K562 (cell line): ENCODE measurements around the gene SNTG2. TPM values are rescaled to one million over a fixed set of nuclear protein-coding genes. Genes with fewer than 3 reads are reported as not detected.

Source experiments
- ATAC-seq: fragments of 200-7000 bp; cut with Tn5 transposase; 3 replicates; pipeline ENCODE4 v1.9.1; 2020; ENCODE audit warnings: moderate library complexity
- BruUV-seq: library from RNA; stranded (reverse); fragments of 400-500 nt; replicated peaks from 2 replicates; lab custom pipeline; 2021; lab: Mats Ljungman, UMichigan
- CTCF ChIA-PET: fragments of 300-600 bp; formaldehyde crosslinking; extraction: SDS; loops from one replicate; lab custom pipeline; 2021; ENCODE audit warnings: low intra/inter-chr PET ratio; lab: Yijun Ruan, JAX
- POLR2A ChIA-PET: fragments of 300-600, 350-650 bp; sonication (Branson Sonifier 250); formaldehyde crosslinking; extraction: SDS; loops from one replicate; lab custom pipeline; 2021; ENCODE audit warnings: antibody characterized with exemption, inconsistent platforms; lab: Yijun Ruan, JAX
- DNase-seq, 4 experiments: peaks; one replicate each; pipeline versions ENCODE4 v3.0.0 to v3.0.0-alpha.2; 2011 to 2018; ENCODE audit warnings: low spot score in 3 of 4, mixed read lengths in 3 of 4; ENCODE audit errors: extremely low read depth in 1 of 4
- FAIRE-seq: peaks from 2 replicates; lab custom pipeline; 2011; peaks lifted over from hg19 to GRCh38; lab: Jason Lieb, UNC
- H2AFZ ChIP-seq: 2 replicates; pipeline ENCODE4 v1.6.0; 2011; ENCODE audit warnings: low read depth, low read length, control low read depth, inconsistent platforms
- H3K27ac ChIP-seq: fragments of 200-600 bp; 3 replicates; pipeline ENCODE4 v1.8.0; 2011; ENCODE audit warnings: low read depth, mild to moderate bottlenecking, control low read depth, inconsistent platforms, low read length, moderate library complexity, mixed read lengths; ENCODE audit errors: extremely low read depth
- H3K27me3 ChIP-seq, 2 experiments: fragments of 300-600 bp in 1 of 2; 2 replicates in 1 of 2; 3 replicates in 1 of 2; pipeline versions ENCODE4 v1.6.0 to v1.8.0; 2011; ENCODE audit warnings: inconsistent platforms in 2 of 2, low read length in 2 of 2, mild to moderate bottlenecking in 1 of 2, mixed read lengths in 1 of 2, moderate library complexity in 1 of 2; ENCODE audit not compliant: control insufficient read depth in 2 of 2, insufficient read depth in 2 of 2
- H3K36me3 ChIP-seq: fragments of 300-600 bp; 3 replicates; pipeline ENCODE4 v1.8.0; 2011; ENCODE audit warnings: mild to moderate bottlenecking, low read length, inconsistent platforms; ENCODE audit not compliant: control insufficient read depth, insufficient read depth
- H3K4me1 ChIP-seq, 2 experiments: fragments of 200-600 bp in 1 of 2; replicated peaks in 1 of 2; 2 replicates in 1 of 2; 3 replicates in 1 of 2; pipeline versions ENCODE4 v1.5.1 to v1.8.0; 2011; ENCODE audit warnings: inconsistent platforms in 2 of 2, low read length in 2 of 2, mild to moderate bottlenecking in 1 of 2, mixed read lengths in 1 of 2, moderate library complexity in 1 of 2; ENCODE audit not compliant: control insufficient read depth in 2 of 2, insufficient read depth in 2 of 2
- H3K4me2 ChIP-seq: 2 replicates; pipeline ENCODE4 v1.6.1; 2011; ENCODE audit warnings: low read length, control low read depth, inconsistent platforms, mixed read lengths; ENCODE audit not compliant: insufficient read depth
- H3K4me3 ChIP-seq: fragments of 200-600 bp; sonication (generic), shearing (Covaris generic); 2 replicates; pipeline ENCODE4 v1.5.1; 2016; ENCODE audit warnings: control low read depth, inconsistent platforms
- H3K79me2 ChIP-seq: fragments of 200-600 bp; 3 replicates; pipeline ENCODE4 v1.8.0; 2011; ENCODE audit warnings: low read length, inconsistent platforms; ENCODE audit not compliant: control insufficient read depth, insufficient read depth
- H3K9ac ChIP-seq, 2 experiments: 2 replicates each; pipeline versions ENCODE4 v1.6.0 to v1.6.1; 2011; ENCODE audit warnings: low read depth in 2 of 2, low read length in 2 of 2, control low read depth in 1 of 2, inconsistent platforms in 1 of 2, mild to moderate bottlenecking in 1 of 2, mixed read lengths in 1 of 2; ENCODE audit not compliant: insufficient read depth in 1 of 2
- H3K9me1 ChIP-seq: one replicate; pipeline ENCODE4 v1.6.0; 2011; ENCODE audit warnings: inconsistent platforms, mild to moderate bottlenecking, low read length, moderate library complexity; ENCODE audit not compliant: control insufficient read depth, insufficient read depth
- H3K9me3 ChIP-seq: replicated peaks from 2 replicates; pipeline ENCODE4 v1.5.1; 2011; ENCODE audit warnings: low read depth, low read length, inconsistent platforms; ENCODE audit not compliant: control insufficient read depth, insufficient read depth
- H4K20me1 ChIP-seq: replicated peaks from 2 replicates; pipeline ENCODE4 v1.6.1; 2011; ENCODE audit warnings: low read length, inconsistent platforms, mixed read lengths; ENCODE audit not compliant: control insufficient read depth, insufficient read depth
- BCL6 ChIP-seq: fragments of 250-450 bp; sonication (Bioruptor Pico); IDR thresholded peaks from 2 replicates; pipeline ENCODE4 v1.4.0; 2020
- C11orf30 ChIP-seq: fragments of 450-650 bp; IDR thresholded peaks from 2 replicates; pipeline ENCODE4 v1.6.1; 2016; ENCODE audit warnings: low read depth, mild to moderate bottlenecking
- MAZ ChIP-seq, 2 experiments: fragments of 450-650 bp in 1 of 2; sonication (generic) in 1 of 2; formaldehyde crosslinking; IDR thresholded peaks in 1 of 2; conservative IDR thresholded peaks in 1 of 2; 2 replicates each; pipeline versions ENCODE4 v1.4.0 to v1.5.0; 2020; ENCODE audit warnings: mild to moderate bottlenecking in 1 of 2, missing genetic modification reagents in 1 of 2
- MTF1 ChIP-seq: fragments of 250-450 bp; sonication (Bioruptor Pico); IDR thresholded peaks from 2 replicates; pipeline ENCODE4 v1.9.0; 2021; ENCODE audit warnings: moderate library complexity, mild to moderate bottlenecking, inconsistent platforms, borderline replicate concordance
- NFE2 ChIP-seq: IDR thresholded peaks from 2 replicates; pipeline ENCODE4 v1.6.1; 2014; ENCODE audit warnings: antibody characterized with exemption, low read depth
- STAT5B ChIP-seq: fragments of 250-450 bp; sonication (Bioruptor Pico); IDR thresholded peaks from 2 replicates; pipeline ENCODE4 v1.8.0; 2021; ENCODE audit warnings: mild to moderate bottlenecking, inconsistent platforms
- ZBED1 ChIP-seq: IDR thresholded peaks from 2 replicates; pipeline ENCODE4 v1.6.1; 2014
- ZBTB11 ChIP-seq, 3 experiments: fragments of 200-800 bp in 1 of 3; fragments of 250-450 bp in 1 of 3; fragments of 450-650 bp in 1 of 3; sonication (Bioruptor Pico) in 1 of 3; sonication (Bioruptor generic) in 1 of 3; formaldehyde crosslinking in 1 of 3; IDR thresholded peaks; 2 replicates each; pipeline versions ENCODE4 v1.6.1 to v1.8.0; 2016 to 2022; ENCODE audit warnings: mild to moderate bottlenecking in 2 of 3, missing genetic modification characterization in 2 of 3, missing compliant biosample characterization in 1 of 3, moderate library complexity in 1 of 3
- ZNF24 ChIP-seq: fragments of 450-650 bp; IDR thresholded peaks from 2 replicates; pipeline ENCODE4 v1.6.1; 2016
- ZNF354B ChIP-seq: fragments of 250-450 bp; sonication (Bioruptor Pico); IDR thresholded peaks from 2 replicates; pipeline ENCODE4 v1.4.0; 2020
- ZNF436 ChIP-seq: fragments of 250-450, 450-650 bp; sonication (Bioruptor Pico); formaldehyde crosslinking; IDR thresholded peaks from 2 replicates; pipeline ENCODE4 v1.7.0; 2020; ENCODE audit warnings: mild to moderate bottlenecking
- WGBS: fragments of 100-300 bp; shearing (Covaris generic); methylation state at CpG from one replicate; pipeline ENCODE4 v1.1.6; 2016; ENCODE audit warnings: low coverage, mixed read lengths; ENCODE audit not compliant: insufficient coverage; ENCODE audit errors: missing lambda C conversion rate; 5-methylcytosine and 5-hydroxymethylcytosine counted together
- in situ Hi-C: fragments of 300-500 bp; cut with MboI; formaldehyde crosslinking; loops from 4 replicates; pipeline ENCODE4 v1.15.0; 2018; ENCODE audit warnings: inconsistent platforms, mixed read lengths
- intact Hi-C: fragments of 100-400 bp; cut with micrococcal nuclease; formaldehyde crosslinking; loops from 2 replicates; pipeline ENCODE4 v1.14.2; 2022
- polyA plus RNA-seq, 8 experiments: library from polyadenylated mRNA; depleted of rRNA in 4 of 8; stranded (reverse) in 5 of 8; unstranded in 3 of 8; fragments of >200 nt; fragmentation: Nextera tagmentation in 2 of 8; fragmentation: Illumina TruSeq in 1 of 8; extraction: Ambion mirVana in 2 of 8; extraction: Trizol in 1 of 8; gene quantifications; 2 replicates each; pipeline versions ENCODE4 v1.2.1 to v1.2.3, GENCODE V29; 2011 to 2014; ENCODE audit warnings: inconsistent platforms in 1 of 8, missing spikeins in 1 of 8
- total RNA-seq, 7 experiments: library from RNA; depleted of rRNA in 6 of 7; stranded (reverse); fragments of >200 nt in 6 of 7; fragmentation: Illumina TruSeq in 2 of 7; extraction: Trizol in 2 of 7; gene quantifications; 2 replicates each; pipeline versions ENCODE4 v1.2.1 to v1.2.3, GENCODE V29; 2011 to 2021; ENCODE audit warnings: low replicate concordance in 1 of 7

Gene SNTG2
- total and polyA plus RNA-seq, 9 of the 15 experiments (the other 6 are each of a cell fraction or from before 2014, with no cell fraction given): not detected

DNA sequence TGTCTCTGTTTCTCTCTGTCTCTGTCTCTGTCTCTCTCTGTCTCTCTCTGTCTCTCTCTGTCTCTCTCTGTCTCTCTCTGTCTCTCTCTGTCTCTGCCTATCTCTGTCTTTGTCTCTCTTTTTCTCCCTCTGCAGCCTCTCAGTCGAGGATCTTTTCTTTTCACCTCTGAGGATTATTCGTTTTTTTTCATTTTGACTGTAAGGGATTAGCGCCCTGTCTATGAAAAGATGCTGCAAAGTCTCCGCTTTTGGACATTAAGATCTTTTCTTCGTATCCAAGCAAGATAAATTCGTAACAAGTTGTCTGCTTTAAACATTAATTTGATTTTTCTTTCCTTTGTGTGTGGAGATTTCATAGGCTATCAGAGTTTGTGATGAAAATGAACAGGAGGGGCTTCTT is 271.4 kb downstream of the SNTG2 start:
- FAIRE-seq: no peak

More for the DNA sequence above, 271.4 kb downstream of the SNTG2 start:
- POLR2A ChIA-PET: no interaction called here
- Histone ChIP-seq H3K79me2 (no peaks in the 10 kb centered on the region), H4K20me1 (no peaks in the 10 kb centered on the region), H3K27ac (no peak overlapping the region), H3K9ac (no peak overlapping the region), H3K4me3 (no peak overlapping the region), H3K4me2 (no peak overlapping the region), H3K27me3 (peaks cover 0 to 6% of the 10 kb centered on the region in 2 experiments; a peak in 2 of 5 replicates), H2AFZ (no peak overlapping the region), H3K36me3 (no peaks in the 10 kb centered on the region), H3K4me1 (no peaks in the 10 kb centered on the region), H3K9me1 (no peaks in the 10 kb centered on the region), H3K9me3 (no peaks in the 10 kb centered on the region; the same call in 1 of the 2 replicates)
- in situ Hi-C loops (no loop called here), intact Hi-C loops (no loop called here)
- no TSS peak for BruUV-seq
- ATAC-seq (no peak), DNase-seq (no peak)
- CTCF ChIA-PET: no interaction called here
- WGBS: 1% methylated on average over 6 of the region's 6 CpGs
- TF ChIP-seq ZBTB11 (CRISPR knock-in tag; IDR thresholded peaks at IDR 0.05) (no peak), C11orf30 (no peak), MAZ (CRISPR knock-in tag; conservative IDR thresholded peaks at IDR 0.05 in 1 of 2, IDR thresholded peaks at IDR 0.05 in 1 of 2) (no peak), ZNF24 (no peak), ZNF354B (CRISPR knock-in tag) (no peak), MTF1 (CRISPR knock-in tag) (no peak), STAT5B (CRISPR knock-in tag) (no peak), BCL6 (CRISPR knock-in tag) (no peak), ZNF436 (CRISPR knock-in tag) (no peak), NFE2 (no peak), ZBED1 (no peak)
